NT2/D1 (cell line): Measurements from ENCODE around the gene FAF2.

Source experiments
- SUZ12 ChIP-seq: IDR thresholded peaks from 2 replicates; pipeline ENCODE4 v1.6.1; 2011; ENCODE audit not compliant: insufficient read length, insufficient read depth; ENCODE audit errors: extremely low read depth
- YY1 ChIP-seq: IDR thresholded peaks from 2 replicates; pipeline ENCODE4 v1.6.1; 2011; ENCODE audit not compliant: insufficient read length, insufficient read depth
- ZNF274 ChIP-seq: IDR thresholded peaks from 2 replicates; pipeline ENCODE4 v1.6.1; 2011; ENCODE audit warnings: mild to moderate bottlenecking, low read depth, low read length

DNA sequence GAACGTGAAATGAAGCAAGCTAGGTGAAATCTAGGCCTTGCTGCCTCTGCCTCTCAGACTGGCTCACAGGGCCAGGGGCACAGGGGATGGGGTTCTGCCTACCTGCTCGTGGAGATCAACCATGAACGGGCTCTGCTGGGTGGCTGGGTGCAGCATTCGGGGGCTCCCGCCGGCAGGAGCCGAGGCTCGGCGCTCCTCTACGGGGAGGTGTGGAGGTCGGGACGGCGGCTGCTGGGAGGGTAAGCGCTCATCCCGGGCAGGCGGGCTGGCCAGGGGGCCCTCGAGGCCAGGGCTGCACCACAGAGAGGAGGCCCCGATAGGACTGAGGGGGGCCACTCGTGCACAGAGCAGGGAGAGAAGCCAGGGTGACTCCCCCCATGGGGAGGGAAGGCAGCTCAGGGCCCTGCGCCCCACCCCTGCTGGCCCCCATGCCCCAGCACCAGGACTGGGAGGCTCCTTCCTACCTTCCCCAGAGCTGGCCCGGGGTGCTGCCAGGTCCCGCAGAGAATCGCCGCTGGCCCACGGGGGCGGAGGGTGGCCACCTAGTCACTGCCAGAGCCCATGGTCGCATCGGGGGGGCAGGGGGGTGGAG is 83.8 kb downstream of the FAF2 start:
- TF ChIP-seq YY1: no peak
- no peak for TF ChIP-seq ZNF274
- no peak for TF ChIP-seq SUZ12
